GM10847 (cell line): ENCODE results near the gene DNAH12.

Source experiments
- POLR2A ChIP-seq: IDR thresholded peaks from 2 replicates; pipeline ENCODE4 v1.6.1; 2011; ENCODE audit not compliant: insufficient read length; ENCODE audit errors: extremely low read depth

DNAH12 gene

GRCh38 chr3:57385498-57385897, 158.6 kb downstream of the DNAH12 start:
- no peak for TF ChIP-seq POLR2A

GRCh38 chr3:57383838-57384237, 160.3 kb downstream of the DNAH12 start:
- no peak for TF ChIP-seq POLR2A

GRCh38 chr3:57383406-57383805, 160.7 kb downstream of the DNAH12 start:
- TF ChIP-seq POLR2A, result no peak

DNA sequence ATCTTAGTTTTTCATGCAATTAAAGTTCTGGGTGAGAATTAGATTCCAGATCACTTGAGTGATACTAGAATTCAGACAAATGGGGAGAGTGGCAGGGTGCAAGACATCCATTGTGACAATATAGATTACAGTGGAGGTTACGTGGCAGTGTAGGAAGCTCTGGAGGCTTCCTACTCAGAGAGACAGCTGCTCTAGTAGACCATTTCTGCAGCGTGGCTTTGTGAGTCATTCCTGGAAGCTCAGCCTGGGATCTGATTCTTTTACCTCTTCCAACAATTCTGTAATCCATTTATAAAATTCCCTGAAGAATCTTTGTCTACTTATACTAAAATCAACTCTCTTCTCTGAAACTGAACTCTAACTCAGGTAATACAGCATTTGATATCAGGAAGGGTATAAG, 161.2 kb downstream of the DNAH12 start:
- no peak for TF ChIP-seq POLR2A

DNA sequence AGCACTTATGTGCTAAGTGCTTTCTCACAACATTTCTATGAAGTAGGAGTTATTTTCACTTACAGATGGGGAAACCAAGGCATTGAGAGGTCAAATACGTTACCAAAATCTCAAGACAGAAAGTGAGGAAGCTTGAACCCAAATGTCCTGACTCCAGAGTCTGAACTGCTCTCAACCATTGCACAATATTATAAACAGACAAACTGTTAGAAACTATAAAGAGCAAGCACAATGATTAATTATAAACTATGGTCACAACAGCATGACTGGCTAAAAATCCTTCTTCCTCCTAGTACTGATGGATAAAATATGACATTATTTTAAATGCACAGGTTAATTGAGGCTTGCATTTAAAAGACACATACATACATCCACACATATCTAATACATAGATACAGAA, 173.8 kb downstream of the DNAH12 start:
- TF ChIP-seq POLR2A, result no peak

GRCh38 chr3:57354768-57355167, 189.4 kb downstream of the DNAH12 start:
- no peak for TF ChIP-seq POLR2A

DNA sequence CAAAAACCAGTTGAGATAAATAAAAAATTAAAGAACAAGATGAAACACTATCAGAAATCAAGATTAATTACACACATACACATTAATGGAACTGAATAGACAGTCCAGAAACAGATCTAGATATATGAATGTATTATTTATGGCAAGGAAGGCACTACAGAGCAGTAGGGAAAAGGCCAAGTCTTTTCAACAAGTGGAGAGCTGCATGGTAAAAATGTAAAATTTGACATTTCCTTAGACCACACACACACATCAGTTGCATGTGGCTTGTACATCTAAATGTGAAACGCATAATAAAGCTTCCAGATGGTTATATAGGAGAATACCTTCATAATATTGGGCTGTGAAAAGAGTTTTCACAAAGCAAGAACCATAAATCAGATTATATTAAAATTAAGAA, 193.9 kb downstream of the DNAH12 start:
- no peak for TF ChIP-seq POLR2A

- no peak for TF ChIP-seq POLR2A
Observed at GRCh38 chr3:57335283-57335938, 208.7 kb downstream of the DNAH12 start.

DNA sequence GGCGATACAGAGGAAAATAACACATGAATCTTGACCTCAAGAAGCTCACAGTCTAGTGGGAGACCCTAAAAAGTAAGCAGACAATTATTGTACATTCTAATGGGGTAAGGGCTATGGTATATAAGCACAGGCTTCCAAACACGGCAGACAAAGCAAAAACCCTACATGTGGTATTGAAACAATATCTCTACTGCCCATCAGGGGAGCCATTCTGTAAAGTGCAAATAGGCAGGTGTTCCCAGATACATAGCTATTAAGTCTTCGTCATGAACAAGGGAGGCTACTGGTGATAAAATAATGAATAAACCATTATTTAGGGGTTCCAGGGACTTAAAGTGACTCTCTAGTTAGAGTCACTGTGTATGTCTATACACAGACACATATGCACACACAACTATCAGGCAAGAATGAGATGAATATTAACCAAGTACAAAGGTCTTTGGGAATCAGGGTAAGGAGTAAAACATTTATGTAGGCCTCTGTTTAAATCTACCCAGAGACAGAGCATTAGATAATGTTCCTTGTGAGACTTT, 213.0 kb downstream of the DNAH12 start:
- no peak for TF ChIP-seq POLR2A

DNA sequence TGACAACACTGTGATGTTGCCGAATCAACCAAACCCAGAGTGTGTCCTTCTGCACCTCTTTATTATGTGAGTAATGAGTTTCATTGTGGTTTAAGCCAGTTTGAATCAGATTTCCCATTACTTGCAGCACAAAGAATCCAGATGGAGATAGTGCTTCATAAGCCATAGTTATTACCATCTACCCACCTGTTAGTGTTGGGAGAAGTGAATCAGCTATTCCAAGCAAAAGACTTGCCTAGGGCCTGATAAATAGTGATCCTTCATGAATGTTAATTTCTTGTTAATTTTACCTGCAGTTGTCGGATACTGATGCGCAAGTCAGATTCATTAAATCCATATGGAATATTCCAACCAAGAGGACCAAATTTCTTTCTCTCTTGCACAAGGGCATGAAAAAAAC, 229.9 kb downstream of the DNAH12 start:
- TF ChIP-seq POLR2A, result no peak

GRCh38 chr3:57309769-57310360, 234.3 kb downstream of the DNAH12 start:
- TF ChIP-seq POLR2A, result no peak

DNA sequence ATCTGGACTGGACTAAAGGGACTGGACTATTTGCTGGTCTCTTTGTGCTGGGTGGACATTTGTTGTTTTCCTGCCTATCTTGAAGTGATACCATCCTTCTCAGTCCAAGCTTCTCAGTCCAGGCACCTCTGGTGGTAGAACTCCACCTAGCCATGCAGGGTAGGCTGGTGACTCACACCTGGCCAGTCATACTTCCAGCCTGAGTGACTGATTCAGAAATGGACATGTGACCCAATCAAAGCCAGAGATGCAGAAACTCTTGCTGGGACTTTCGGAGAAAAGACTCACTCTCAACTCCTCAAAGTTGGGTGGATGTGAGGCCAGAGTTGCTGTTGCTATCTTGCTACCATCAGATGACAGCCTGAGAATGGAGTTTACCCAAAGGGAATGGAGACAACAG, 246.1 kb downstream of the DNAH12 start:
- no peak for TF ChIP-seq POLR2A

- TF ChIP-seq POLR2A, result no peak
Observed at GRCh38 chr3:57292897-57293526, 251.1 kb downstream of the DNAH12 start.

GRCh38 chr3:57292159-57292896, 251.8 kb downstream of the DNAH12 start, which contains the start of gene ASB14:
Gene ASB14 (minus strand): TSS chr3:57292685. CDS start chr3:57292033, 652 bp downstream.
- no peak for TF ChIP-seq POLR2A

DNA sequence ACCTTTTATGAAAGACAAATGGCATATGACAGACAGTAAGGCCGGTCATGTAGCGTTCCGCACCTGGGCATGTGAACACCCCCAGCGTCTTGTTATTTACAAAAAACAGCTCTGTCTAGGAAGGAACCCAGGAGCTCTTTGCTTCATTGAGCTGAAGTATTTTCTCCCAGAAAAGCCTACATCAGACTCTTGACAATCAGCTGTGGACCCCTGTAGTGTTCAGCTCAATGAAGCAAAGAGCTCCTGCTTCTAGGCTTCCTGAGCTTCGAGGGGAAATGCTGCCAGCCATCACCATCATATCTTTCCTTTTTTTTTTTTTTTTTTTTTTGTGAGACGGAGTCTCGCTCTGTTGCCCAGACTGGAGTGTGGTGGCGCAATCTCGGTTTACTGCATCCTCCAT, 255.7 kb downstream of the DNAH12 start:
- TF ChIP-seq POLR2A, result no peak

DNA sequence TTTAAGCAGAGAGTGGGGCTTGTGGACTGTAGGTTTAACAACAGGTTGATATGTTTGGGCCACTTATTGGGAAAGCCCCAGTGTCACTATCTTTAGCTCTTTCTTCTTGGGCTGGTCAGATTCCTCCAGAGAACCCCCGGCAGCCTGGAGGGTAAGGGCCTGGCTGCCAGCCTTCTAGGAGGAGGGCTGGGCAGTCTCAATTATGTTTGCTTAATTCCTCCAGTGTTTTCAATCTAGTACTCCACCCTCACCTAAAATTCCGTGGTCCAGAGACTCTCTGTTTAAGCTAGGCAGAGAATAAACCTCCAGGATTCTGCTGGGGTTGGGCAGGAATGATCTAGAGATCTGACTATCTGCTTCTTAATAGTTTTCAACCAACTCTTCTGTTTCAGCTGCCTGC, 256.9 kb downstream of the DNAH12 start:
- no peak for TF ChIP-seq POLR2A

DNA sequence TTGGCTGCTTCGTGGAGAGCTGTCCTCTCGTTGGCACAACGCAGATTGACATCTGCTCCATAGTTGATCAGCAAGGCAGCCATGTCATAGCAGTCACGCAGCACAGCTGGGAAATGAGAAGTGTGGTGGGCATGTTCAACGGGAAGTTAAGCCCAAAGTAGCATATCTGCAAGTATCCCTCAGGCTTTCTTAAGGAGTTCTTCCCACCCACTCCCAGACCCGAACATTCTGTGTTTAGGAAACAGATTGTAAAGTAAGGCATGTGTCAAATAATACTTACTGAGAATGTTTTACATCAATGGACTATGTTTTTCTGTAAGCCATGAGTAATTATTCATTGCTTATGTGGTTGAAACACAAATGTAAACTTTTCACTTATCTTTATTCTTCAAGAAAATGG, 260.8 kb downstream of the DNAH12 start:
- TF ChIP-seq POLR2A, result no peak
